NB4 (cell line): Measurements from ENCODE around the gene FPR3.

Experiments
- DNase-seq: peaks from one replicate; pipeline ENCODE4 v3.0.0; 2010; ENCODE audit warnings: low read depth
- H3K4me3 ChIP-seq: one replicate; pipeline ENCODE4 v1.5.1; 2011; ENCODE audit warnings: mild to moderate bottlenecking, low read depth, low read length, moderate library complexity
- CTCF ChIP-seq: IDR thresholded peaks from one replicate; pipeline ENCODE4 v1.5.1; 2012; ENCODE audit warnings: low read depth, low read length
- MAX ChIP-seq: IDR thresholded peaks from 2 replicates; pipeline ENCODE4 v1.6.1; 2011; ENCODE audit warnings: low read depth, low read length
- MYC ChIP-seq: IDR thresholded peaks from 2 replicates; pipeline ENCODE4 v1.6.1; 2011; ENCODE audit warnings: low read depth, low read length
- POLR2A ChIP-seq: IDR thresholded peaks from 2 replicates; pipeline ENCODE4 v1.6.1; 2011; ENCODE audit warnings: mild to moderate bottlenecking; ENCODE audit not compliant: insufficient read length; ENCODE audit errors: extremely low read depth

FPR3 gene

GRCh38 chr19:51807925-51808324, 13.0 kb downstream of the FPR3 start:
- TF ChIP-seq MAX, result no peak
- TF ChIP-seq CTCF, result no peak
- TF ChIP-seq MYC, result no peak
- no peak for TF ChIP-seq POLR2A
- DNase-seq, result no peak
- no peak overlapping the region for H3K4me3 ChIP-seq

GRCh38 chr19:51808333-51808986, 13.5 kb downstream of the FPR3 start:
- no peak for DNase-seq
- TF ChIP-seq MAX (no peak), POLR2A (no peak), MYC (no peak), CTCF (no peak)
- H3K4me3 ChIP-seq, result no peak overlapping the region

- no peak for DNase-seq
- TF ChIP-seq CTCF (no peak), POLR2A (no peak), MYC (no peak), MAX (no peak)
- no peak overlapping the region for H3K4me3 ChIP-seq
Observed at GRCh38 chr19:51809787-51810186, 14.8 kb downstream of the FPR3 start.

GRCh38 chr19:51810223-51810622, 15.3 kb downstream of the FPR3 start:
- H3K4me3 ChIP-seq, result no peak overlapping the region
- TF ChIP-seq MYC (no peak), CTCF (no peak), POLR2A (no peak), MAX (no peak)
- DNase-seq, result peak; percentile 37

GRCh38 chr19:51811344-51811743, 16.4 kb downstream of the FPR3 start:
- DNase-seq, result peak; percentile 60
- H3K4me3 ChIP-seq, result no peak overlapping the region

More at GRCh38 chr19:51811344-51811743, 16.4 kb downstream of the FPR3 start:
- TF ChIP-seq POLR2A (no peak), MYC (no peak), CTCF (no peak), MAX (no peak)
